SHP77 treated with DMSO at 0.1 percent for 48 hours (cell line): ENCODE measurements around the gene FGF9.

Source experiments
- DNase-seq: peaks from one replicate; lab custom pipeline; 2025; lab: John Stamatoyannopoulos, UW

FGF9 gene

DNA sequence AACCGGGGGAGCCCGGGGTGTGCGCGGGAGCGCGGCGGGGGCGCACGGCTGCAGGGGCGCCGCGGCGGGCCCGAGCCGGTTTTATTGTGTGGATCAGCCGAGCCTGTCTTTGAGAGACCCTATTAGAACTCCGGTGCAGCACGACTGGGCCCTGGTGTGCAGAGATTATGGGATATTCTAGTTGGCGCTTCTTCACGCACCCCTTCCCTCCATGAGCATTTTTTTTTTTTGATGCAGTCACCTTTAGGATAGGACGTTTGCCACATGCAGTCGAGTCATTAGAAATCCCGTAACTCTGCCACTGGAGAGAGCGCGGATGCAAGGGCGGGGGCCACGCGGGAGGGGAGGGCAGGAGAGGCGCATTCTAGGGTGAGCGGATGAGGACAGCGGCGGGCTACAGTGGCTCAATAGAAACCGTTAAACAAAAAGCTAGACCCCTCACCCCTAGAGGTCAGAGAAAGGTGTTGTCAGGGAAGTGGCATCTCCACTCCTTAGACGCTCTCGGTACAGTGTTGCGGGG lies 3.7 kb downstream of the FGF9 start:
- DNase-seq, result no peak

DNA sequence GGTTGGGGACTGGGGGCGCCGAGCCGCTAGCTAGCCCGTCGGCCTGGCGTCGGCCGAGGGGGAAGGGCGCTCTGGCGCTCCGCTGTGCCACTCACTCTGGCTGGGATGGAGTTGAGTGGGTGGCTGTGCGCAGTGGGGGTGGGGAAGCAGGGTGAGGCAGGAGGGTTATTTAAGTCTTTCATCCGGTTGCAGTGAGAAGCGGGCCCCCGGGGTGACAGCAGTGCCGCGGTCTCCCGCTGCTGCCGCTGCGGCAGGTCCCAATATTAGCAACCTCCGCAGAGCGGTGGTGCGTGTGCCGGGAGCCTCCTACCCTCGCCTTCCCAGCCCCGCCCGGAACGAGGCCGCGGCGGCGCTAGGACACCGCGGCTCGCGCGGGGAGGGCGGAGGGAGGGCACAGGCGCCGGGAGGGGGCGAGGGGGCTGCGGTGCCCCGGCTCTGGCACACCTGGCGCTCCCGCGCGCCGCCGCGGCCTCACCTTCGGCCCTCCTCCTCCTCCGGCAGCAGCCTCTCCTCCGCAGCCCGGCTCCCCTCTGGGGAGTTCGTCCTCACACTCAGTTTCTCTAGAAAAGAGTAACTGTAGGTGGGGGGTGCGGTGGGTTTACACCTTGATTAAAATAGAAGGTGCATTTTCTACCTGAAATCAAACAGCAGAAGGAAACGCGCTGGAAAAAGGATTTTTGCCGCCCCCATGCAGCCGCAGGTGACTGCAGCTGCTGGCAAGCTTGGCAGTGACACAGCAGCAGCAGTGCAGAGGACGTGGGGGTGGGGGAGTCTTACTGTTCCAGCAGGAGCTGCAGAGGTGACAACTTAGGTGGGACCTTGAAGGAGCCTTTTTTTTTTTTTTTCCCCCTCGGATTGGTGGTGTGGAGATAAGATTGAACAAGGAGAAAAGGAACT lies 4.5 kb downstream of the FGF9 start:
- no peak for DNase-seq

DNA sequence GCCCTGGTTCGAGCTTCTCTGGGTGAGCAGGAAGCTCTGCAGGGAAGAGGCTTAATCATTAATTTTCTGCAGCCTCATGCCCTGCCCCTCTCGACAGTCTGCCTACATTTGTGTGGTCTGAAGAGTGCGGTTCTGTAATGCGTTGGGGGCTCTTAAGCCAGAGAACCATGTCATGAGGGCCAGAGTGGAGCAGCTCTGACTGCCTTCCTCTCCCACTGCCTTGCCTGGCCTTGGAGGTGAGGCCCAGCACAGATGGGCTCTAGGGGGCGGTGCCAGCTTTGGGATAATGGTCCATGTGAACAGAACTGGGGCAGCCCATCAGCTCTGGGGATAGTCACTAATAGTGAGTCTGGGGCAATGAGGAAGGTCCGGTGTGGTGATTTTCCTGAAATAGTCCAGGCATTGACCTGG lies 5.7 kb downstream of the FGF9 start:
- DNase-seq, result no peak

DNA sequence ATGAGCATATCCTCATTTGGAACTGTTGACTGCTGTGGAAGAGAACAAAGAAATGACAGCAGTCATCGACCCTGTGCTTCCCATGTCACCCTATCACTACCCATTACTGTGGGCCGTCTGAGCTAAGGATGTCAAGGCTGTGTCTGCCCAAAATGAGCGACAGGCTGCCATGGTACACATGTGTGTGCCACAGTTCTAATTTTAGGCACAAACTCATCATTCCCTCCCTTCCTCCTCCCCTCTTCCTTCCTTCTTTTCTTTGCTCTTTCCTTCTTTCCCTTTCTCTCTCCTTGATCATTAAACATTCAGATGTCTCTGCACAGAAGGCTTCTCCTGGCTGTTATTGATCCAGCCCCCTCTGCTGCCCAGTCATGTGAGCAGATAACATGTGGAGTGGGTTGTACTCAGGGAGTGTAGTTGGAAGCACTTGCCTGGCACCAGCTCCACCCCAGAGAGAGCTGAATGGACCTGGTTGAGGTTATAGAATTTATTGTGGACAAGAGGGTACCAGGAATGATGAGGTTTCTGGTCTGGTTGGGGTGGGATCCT lies 6.3 kb downstream of the FGF9 start:
- no peak for DNase-seq

DNA sequence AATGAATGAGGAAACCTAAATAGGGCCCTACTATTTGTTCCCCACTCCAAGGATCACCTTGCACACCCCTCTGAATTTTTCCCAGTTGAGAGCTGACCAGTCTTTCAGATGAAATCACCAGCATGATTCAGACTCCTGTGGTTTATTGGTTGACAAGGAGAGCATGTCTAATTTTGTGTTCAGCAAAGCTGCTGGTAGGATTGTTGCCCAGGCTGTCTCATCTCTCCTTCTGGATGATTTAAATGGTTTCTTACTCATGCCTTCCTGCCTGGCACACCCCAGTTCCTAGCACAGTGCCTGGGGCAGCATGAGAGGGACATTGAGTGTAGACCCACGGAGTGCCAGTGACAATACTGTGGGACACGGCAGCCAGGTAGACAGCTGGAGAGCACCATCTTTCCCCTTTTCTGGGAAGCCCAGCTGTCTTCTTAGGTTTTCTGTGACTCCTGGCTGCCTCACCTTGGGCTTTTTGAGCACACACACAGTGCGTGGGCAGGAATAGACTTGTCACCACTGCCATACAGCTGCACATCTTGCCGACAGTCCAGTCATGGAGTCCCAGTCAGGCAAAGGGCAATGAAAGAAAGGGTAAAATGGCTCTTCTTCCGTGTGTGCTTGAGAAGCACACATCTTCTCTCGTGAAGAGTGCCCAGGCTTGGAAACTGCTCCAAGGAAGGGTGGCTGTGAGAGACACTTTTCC lies 12.3 kb downstream of the FGF9 start:
- DNase-seq, result no peak

DNA sequence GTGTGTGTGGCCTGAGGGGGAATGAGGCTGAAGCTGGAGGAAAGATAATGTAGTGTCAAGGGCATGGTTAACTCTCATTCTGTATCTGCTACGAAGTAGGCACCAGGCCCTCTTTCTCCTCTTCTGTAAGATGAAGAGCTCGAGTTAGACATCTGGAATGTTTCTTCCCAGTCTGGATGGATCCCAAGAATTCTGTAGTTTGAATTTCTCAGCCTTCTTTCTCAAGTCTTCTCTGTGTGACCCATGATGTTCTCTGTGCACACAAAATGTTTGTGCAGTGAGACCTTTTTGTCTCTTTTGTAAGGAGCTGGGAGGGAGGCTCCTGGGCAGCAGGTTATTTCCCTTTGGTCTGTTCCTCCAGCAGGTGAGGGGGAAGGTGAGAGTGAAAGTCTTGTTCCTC lies 13.7 kb downstream of the FGF9 start:
- no peak for DNase-seq

DNA sequence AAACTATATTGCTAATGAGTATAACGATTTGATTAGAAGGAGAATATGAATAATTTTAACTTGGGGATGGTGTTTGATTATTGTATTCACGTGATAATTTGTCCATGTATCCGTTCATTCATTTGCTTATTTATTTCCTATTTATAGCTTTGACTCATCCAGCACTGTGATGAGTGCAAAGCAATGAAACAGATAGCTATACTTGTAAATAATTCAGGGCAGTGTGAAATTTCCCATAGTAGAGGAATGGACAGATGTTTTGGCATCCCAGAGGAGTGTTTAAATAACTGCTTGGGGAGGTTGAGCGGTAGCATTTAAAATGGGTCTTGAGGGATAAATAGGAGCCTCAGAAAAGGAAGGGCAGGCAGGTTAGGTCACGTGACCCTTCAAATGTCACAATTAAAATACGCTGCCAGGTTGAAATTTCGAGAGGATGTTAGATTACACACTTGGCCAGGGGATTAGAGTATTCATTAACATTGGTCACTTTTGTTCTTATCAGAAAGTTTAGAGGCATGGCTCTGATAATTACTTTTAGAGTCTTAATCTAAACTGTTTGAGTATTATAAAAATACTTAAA lies 14.7 kb downstream of the FGF9 start:
- DNase-seq, result no peak

DNA sequence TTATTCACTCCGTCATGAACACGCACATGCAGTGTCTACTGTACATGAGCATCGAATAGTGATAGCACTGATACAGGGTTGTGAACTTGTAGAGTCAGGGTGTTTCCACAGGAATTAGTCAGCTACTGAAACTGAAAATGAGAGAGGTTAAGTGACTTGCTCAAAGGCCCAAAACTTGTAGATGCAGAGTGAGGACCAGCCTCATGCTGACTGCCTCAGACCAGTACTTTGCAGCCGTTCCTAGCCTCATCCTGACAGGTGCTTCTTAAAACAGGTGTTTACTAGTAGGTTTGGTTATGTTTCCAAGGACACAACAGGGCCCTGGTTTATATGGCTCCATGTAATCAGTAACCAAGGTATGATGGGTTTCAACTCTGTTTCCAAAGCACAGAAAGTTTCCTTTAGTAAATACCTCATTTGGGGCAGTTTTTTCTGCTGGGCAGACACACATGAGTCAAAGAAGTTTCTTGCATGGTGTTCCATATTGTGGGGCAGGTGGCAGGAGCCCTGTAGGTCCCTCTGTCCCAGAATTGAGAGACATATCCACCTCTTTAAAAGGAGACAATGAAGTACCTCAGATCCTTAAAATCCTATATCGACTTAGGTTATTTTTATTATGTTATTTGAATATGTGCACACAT lies 16.0 kb downstream of the FGF9 start:
- no peak for DNase-seq

DNA sequence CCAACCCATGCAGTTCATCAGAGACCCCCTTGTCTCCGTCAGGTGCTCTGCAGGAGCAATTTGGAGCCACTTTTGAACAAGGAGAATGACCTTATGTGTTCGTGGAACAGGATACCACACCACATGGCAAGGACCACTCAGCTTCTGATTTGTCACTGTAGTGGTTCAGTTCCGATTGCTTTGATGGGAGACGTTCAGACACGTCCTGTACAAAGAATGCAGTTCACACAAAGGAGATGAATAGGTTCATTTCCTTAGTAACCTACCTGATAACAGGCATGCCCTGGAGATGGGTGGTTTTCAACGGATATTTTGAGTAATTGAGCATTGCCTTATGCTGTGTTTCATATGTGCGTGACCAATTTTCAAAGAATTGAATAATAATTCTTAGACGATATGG lies 17.2 kb downstream of the FGF9 start:
- DNase-seq, result no peak

DNA sequence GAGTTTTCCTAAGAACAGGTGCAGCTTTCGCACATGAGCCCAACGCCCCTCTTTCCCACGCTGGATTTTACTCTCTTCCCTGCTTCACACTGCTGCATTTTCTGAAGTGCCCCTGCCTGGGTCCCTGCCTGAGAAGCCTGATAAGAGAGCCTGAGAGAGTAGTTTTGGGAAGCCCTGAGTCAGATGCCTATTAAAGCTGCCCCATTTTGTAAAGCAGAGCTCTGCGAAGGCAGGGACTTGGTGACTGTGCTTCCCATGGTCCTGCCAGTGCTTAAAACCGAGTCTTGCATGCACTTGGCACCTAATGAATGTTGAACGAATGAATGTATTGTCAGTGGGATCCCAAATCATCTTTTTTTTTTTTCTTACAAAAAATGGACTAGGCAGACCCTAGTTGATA lies 18.2 kb downstream of the FGF9 start:
- DNase-seq, result no peak

DNA sequence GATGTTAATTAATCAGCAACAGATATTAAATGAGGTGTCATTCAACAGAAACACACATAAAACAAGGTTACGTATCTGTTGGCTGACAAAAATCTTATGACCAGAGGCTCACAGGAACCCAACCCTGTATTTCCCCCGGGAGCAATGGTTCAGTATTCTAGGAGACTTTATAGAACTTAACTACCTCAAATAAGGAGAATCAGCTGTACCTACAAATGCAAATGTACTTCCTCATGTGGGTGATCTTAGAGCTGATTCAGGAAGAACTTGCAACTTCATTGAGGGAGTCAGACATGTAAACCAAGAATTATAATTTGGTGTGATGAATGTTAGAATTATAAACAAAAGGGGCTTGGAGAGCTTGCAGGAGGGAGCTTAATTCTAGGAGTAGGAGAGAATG lies 20.1 kb downstream of the FGF9 start:
- no peak for DNase-seq

DNA sequence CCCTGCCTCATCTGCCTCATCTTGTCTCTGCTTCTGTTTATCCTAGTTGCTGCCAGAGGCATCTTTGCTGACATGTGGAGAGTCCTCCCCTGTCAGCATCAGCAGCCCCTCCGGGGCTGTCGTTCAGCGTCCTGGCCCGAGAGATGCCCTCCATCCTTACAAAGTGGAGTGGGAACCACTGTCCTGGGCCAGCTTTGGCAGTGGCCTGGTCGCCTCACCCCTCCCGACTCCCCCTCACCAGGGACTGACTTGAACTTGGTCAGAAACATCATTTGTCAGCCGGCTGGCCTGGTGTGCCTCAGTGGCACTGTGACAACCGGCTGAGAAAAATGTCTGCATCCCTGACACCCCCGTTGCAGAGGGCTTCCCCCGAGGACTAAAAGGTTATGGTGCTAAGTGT lies 20.6 kb downstream of the FGF9 start:
- DNase-seq, result no peak

DNA sequence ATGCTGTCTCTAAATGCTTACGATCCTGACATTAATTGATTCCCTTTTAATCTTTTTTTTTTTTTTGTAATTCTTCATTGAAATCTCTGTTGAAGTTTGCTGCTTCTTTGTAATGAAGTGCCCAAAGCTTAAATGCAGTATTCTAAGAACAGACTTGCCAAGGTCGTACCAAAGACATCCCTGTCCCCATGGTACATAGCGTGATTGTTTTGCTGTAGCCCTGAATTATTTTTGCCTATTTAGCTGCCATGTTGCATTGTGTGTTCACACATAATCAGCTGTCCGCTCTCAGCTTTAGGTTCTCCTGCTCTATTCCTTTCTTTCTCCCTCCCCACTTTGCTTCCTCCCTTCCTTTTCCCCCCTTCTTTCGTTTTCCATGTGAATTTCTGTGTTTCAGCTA lies 21.1 kb downstream of the FGF9 start:
- DNase-seq, result no peak

DNA sequence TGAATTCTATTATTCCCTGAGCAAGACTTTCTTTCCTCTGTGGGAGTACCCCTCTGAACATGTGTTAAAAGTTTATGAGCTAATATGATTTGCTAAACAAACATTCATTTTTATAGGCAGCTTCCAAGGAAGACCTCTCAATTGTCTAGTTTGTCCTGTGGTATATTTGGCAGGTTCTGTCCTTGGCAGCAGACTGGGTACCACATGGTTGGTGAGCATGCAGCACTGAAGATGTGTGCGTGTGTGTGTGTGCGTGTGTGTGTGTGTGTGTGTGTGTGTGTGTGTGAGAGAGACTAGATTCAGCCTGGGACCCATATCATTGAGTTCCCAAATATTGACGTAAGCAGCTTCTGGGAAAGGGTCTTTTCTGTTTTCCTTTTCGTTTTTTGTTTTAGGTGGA lies 24.0 kb downstream of the FGF9 start:
- no peak for DNase-seq

DNA sequence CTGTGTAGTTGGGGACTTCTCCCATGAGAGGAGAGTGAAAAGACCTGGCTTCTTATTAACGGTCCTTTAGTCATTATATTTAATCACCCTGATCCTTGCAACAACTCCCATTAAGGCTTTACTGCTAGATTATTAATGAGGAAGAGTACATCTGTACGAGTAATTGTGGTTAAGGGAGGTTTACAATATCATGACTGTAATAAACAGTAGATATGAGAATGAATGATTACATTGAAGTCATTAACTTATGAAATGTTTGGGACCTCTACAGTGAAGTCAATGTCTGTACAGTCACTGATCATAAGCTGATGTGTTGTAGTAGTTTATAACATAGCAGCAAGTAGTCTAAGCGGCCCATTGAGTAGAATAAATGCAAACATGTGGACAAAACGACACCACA lies 24.7 kb downstream of the FGF9 start:
- no peak for DNase-seq

DNA sequence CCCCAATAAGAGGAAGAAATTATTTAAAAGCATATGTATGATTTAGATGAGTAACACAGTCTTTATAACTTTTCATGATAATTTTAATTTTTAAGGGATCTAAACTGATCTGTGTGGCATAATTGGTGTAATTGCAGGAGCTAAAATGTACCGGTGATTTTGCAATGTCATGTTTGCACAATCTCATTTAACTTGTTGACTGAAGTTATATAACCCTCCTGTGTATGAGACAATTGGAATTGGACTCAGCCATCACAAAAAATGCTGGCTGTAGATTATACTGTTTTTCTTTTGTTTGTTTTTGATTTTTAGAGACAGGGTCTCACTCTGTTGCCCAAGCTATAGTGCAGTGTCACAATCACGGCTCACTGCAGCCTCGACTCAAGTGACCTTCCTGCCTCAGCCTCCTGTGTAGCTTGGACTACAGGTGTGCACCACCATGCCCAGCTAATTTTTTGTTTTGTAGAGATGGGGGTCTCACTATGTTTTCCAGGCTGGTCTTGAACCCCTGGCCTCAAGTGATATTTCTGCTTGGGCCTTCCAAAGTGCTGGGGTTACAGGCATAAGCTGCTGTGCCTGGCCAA lies 26.1 kb downstream of the FGF9 start:
- DNase-seq, result no peak

DNA sequence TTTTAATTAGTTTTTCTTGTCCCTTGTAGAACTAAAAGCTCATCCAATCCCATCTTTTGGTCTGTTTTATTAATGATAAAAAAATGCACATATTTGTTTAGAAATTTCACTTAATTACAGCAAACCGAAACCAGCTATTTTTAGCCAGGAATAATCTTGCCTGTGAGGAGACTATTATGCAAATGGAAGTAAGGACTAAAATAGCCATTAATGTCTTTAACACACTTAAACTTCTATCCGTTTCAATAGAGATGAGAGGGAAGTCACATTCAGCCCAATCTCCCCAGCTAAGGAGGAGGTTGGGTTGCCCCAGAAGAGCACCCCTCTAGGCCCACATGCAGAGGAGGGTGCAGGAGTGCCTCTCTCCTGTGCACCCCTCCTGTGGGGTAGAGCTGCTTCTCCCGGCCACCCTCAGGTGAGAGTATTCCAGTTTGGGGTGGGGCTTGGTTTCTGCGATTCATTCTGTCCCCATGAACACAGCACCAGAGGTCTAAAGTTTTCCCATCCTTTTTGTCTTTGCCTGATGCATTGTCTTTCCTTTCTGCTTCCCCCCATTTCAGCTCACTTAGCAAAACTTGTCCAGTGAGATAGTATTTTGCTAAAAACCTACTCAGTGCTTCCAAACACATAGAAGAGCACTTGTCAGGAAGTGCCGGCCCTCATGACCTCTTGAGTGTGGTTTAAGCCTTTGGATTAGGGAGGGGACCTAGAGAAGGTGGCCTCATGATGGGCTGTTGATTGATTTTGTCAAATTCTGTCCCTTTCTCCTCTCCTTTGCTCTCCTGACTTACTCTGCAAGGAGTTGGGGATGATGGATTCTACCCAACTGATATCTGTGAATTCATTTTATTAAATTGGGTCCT lies 28.2 kb downstream of the FGF9 start:
- DNase-seq, result no peak

DNA sequence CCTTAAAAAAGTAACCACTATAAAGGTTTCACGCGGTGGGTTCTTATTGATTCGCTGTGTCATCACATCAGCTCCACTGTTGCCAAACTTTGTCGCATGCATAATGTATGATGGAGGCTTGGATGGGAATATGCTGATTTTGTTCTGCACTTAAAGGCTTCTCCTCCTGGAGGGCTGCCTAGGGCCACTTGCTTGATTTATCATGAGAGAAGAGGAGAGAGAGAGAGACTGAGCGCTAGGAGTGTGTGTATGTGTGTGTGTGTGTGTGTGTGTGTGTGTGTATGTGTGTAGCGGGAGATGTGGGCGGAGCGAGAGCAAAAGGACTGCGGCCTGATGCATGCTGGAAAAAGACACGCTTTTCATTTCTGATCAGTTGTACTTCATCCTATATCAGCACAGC lies 30.6 kb downstream of the FGF9 start:
- DNase-seq, result no peak

DNA sequence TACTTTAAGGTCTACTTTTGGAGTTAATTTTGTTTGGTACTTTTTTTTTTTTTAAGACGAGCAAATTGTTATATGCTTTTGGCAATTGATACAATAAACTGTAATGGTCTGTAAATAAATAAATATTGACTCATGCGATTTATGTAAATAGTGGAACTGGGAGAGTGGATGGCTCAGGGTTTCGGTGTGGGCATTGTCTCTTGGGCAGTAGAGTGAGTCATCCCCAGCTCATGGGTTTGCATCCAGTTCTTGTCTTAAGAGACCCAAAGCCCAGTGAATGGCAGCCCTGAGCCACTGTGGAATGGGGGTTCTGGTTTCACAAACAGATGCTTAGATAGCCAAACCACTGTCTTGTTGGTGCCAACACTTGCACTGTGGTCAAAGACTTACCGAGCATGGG lies 33.0 kb downstream of the FGF9 start:
- peak; percentile 80 for DNase-seq

DNA sequence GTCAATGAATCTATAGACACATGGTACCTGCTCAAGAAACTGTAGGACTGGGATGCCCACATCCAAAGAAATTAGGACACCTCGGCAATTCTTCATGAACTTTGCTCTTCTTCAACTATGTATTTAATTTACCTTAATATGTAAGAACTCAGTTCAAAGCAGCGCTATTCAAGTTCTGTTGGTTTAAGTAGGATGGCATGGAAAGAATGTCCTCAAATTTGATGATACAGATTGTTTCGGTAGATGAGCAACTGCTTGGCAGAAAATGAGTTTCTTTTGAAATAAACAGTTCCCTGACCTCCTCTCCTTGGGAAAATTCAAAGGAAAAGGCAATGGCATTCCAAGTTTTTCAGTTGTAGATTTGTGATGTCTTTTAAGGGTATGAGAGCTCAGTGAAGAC lies 36.7 kb downstream of the FGF9 start:
- no peak for DNase-seq

DNA sequence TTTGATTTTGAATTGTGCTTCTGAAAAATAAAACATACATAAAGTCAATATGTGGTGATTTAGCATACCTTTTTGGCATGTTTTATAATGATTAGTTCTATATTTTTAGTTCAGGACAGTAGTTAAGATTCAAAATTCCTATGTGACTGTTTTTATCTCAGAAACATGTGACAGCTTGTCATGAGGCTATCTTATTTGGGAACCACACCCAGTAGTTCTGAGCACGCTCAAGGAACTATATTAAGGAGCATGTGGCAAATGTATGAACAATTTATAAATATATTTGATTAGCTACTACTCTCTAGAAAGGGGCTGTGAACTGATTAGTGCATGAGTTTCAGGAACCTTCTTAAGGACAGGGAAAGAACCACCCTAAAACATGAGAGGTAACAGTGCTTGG lies 38.8 kb downstream of the FGF9 start:
- DNase-seq, result no peak
